Suprapubic skin (tissue), 4 donors: ENCODE data around the gene PGPEP1. TPM values are rescaled to one million over a fixed set of nuclear protein-coding genes. Genes with fewer than 3 reads are reported as not detected.

ENCODE experiments used
- DNase-seq, 2 donors: peaks; one replicate each; pipeline ENCODE4 v3.0.0-alpha.2; 2019; ENCODE audit warnings: low spot score in 2 of 2
- H3K27ac ChIP-seq: fragments of 200-600 bp; sonication (generic); one replicate; pipeline ENCODE4 v1.5.1; 2019
- H3K27me3 ChIP-seq: fragments of 200-600 bp; sonication (generic); one replicate; pipeline ENCODE4 v1.5.1; 2019
- H3K36me3 ChIP-seq: fragments of 200-600 bp; sonication (generic); one replicate; pipeline ENCODE4 v1.5.1; 2019
- H3K4me1 ChIP-seq: fragments of 200-600 bp; sonication (generic); one replicate; pipeline ENCODE4 v1.5.1; 2019
- H3K4me3 ChIP-seq: fragments of 200-600 bp; sonication (generic); one replicate; pipeline ENCODE4 v1.5.1; 2019; ENCODE audit warnings: mild to moderate bottlenecking
- H3K9me3 ChIP-seq: fragments of 200-600 bp; sonication (generic); one replicate; pipeline ENCODE4 v1.5.1; 2019
- EP300 ChIP-seq: sonication (generic); formaldehyde crosslinking; IDR thresholded peaks from one replicate; pipeline ENCODE4 v1.6.1; 2017; ENCODE audit warnings: antibody characterized with exemption
- POLR2A ChIP-seq, 2 donors: fragments of 450-650 bp; IDR thresholded peaks; one replicate each; pipeline ENCODE4 v1.6.1; 2017; ENCODE audit warnings: antibody characterized with exemption in 2 of 2, mild to moderate bottlenecking in 2 of 2, moderate library complexity in 2 of 2
- POLR2AphosphoS5 ChIP-seq, 3 donors: sonication (generic); formaldehyde crosslinking; IDR thresholded peaks; one replicate each; pipeline ENCODE4 v1.6.1; 2017; ENCODE audit warnings: antibody characterized with exemption in 3 of 3
- WGBS: methylation state at CpG from one replicate; pipeline ENCODE4 v1.1.5; 2018; 5-methylcytosine and 5-hydroxymethylcytosine counted together
- total RNA-seq, 4 donors: library from RNA; depleted of rRNA; stranded (reverse); fragments of >200 nt; gene quantifications; one replicate each; pipeline ENCODE4 v1.1.0, GENCODE V29; 2016
- TF ChIP-seq, protein P1 (sequence below), 2 donors: fragments of 200-600 bp in 1 of 2; fragments of 450-650 bp in 1 of 2; sonication (generic) in 1 of 2; IDR thresholded peaks; one replicate each; pipeline ENCODE4 v1.5.1; 2016 to 2019; ENCODE audit warnings: antibody characterized with exemption in 2 of 2, mild to moderate bottlenecking in 1 of 2, moderate library complexity in 1 of 2

The PGPEP1 gene
- total RNA-seq, 4 donors from 2014 or later: 4.6 to 8.0 (median 7.6) TPM

DNA sequence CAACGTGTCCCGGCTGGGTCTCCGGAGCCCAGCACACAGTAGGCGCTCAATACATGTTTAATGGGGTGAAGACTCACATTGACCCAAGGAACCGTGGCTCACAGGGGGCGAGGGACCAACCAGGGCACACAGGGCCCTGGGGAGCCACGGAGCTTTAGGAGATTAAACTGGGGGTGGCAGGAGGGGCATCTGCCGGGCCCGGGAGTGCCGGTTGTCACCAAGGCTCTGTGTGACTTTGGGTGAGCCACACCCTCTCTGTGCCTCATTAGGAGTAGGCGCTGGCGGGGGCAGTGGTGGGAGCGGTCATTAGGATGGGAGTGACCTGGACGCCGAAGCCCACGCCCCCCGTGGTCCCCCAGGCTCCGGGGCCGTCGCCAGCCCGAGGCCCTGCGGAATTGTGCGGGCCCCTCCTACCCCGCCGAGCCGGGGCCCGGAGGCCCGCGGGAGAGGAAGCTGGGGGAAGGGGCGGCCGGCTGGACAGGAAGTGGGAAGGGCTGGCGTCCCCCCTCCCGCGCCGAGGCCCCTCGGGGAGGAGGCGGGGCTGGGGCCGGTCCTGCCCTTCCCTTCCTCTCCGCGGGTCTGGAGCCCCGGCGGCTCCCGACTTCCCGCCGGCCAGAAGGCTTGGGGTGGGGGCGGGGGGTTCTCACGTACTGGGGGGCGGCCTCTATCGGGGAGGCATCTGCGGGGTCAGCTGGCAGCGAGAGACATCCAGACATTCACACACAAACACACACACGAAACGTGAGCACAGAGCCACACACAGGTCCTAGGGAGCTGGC lies 77.0 kb downstream of the PGPEP1 start:
- peak; percentile 88 to 89 for DNase-seq
- no peaks in the 10 kb centered on the region for H3K36me3 ChIP-seq
- peak overlapping the region; percentile 81 for H3K27ac ChIP-seq
- H3K27me3 ChIP-seq: no peaks in the 10 kb centered on the region
- H3K9me3 ChIP-seq: no peaks in the 10 kb centered on the region
- TF ChIP-seq EP300: no peak
- no peak for TF ChIP-seq POLR2AphosphoS5 (IDR thresholded peaks at IDR 0.05)
- peak in 1 of 2 donors; percentile 30 for TF ChIP-seq POLR2A (IDR thresholded peaks at IDR 0.05)
- peak overlapping the region; percentile 68 for H3K4me3 ChIP-seq
- 0% methylated on average over 11 of the region's 53 CpGs for WGBS
- H3K4me1 ChIP-seq: peaks cover 80% of the 10 kb centered on the region

DNA sequence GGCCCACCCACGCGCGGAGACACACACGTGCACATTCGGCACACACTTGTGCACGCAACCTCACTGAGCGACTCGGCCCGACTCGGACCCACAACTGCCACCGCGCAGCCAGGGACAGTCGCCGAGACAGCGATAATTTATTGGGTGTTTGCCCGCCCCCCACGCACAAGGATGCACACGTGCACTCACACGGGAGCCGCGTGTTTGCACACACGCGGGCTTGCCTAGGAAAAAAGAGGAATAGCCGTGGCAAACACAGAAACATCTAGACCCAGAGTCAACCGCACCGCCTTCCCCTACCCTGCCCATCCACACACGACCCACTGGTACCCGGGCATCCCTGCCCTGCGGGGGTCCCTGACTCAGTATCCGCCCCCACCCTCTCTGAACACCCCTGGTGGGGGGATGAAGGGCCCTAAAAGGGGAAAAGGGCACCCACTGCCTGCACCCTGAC lies 77.7 kb downstream of the PGPEP1 start:
- peak overlapping the region; percentile 81 for H3K27ac ChIP-seq
- no peaks in the 10 kb centered on the region for H3K27me3 ChIP-seq
- DNase-seq: peak in 1 of 2 donors; percentile 80
- H3K36me3 ChIP-seq: no peaks in the 10 kb centered on the region
- no peaks in the 10 kb centered on the region for H3K9me3 ChIP-seq
- TF ChIP-seq POLR2A (IDR thresholded peaks at IDR 0.05) (no peak), POLR2AphosphoS5 (IDR thresholded peaks at IDR 0.05) (no peak), EP300 (no peak)
- TF ChIP-seq, protein P1, sequence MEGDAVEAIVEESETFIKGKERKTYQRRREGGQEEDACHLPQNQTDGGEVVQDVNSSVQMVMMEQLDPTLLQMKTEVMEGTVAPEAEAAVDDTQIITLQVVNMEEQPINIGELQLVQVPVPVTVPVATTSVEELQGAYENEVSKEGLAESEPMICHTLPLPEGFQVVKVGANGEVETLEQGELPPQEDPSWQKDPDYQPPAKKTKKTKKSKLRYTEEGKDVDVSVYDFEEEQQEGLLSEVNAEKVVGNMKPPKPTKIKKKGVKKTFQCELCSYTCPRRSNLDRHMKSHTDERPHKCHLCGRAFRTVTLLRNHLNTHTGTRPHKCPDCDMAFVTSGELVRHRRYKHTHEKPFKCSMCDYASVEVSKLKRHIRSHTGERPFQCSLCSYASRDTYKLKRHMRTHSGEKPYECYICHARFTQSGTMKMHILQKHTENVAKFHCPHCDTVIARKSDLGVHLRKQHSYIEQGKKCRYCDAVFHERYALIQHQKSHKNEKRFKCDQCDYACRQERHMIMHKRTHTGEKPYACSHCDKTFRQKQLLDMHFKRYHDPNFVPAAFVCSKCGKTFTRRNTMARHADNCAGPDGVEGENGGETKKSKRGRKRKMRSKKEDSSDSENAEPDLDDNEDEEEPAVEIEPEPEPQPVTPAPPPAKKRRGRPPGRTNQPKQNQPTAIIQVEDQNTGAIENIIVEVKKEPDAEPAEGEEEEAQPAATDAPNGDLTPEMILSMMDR (IDR thresholded peaks at IDR 0.05): no peak
- WGBS: 8% methylated on average over 8 of the region's 30 CpGs
- H3K4me3 ChIP-seq: peak overlapping the region; percentile 68
- H3K4me1 ChIP-seq: peaks cover 84% of the 10 kb centered on the region

DNA sequence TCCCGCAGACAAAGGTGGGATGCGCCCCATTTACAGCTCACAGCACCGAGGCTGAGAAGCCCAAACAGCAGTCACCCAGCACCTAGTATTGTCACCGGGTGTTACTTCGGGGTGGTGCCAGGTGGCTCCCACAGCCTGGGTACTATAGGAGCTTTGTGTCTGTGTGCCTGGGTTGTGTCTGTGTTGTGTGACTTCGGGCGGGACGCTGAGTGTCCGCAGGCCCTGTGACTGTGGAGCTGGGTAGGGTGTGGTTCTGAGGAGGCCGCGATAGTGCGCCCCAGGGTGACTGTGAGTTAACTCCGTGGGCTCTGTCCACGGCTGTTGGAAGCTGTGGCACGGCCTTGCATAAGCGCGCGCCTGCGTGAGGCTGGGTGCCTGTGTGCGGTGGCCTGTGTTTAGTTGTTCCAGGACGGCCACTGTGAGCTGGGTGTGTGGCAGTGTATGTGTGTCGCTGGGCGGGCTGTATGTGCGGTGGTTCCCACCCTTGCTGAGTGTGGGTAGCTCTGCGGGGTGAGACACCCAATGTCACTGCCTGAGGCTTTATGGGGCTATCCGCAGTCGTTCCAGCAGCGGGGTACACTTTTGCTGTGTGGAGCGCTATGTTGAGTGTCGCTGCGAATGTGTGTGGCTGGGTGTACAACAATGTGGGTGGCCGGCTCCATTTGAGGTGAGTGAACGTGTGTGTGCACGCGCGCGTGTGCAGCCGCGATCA lies 78.2 kb downstream of the PGPEP1 start:
- no peaks in the 10 kb centered on the region for H3K9me3 ChIP-seq
- TF ChIP-seq POLR2A (IDR thresholded peaks at IDR 0.05) (no peak), EP300 (no peak), POLR2AphosphoS5 (IDR thresholded peaks at IDR 0.05) (no peak)
- TF ChIP-seq, protein P1 (IDR thresholded peaks at IDR 0.05): no peak
- WGBS: 6% methylated on average over 26 of the region's 39 CpGs
- peaks cover 86% of the 10 kb centered on the region for H3K4me1 ChIP-seq
- peak in 1 of 2 donors; percentile 81 for DNase-seq
- H3K4me3 ChIP-seq: peak overlapping the region; percentile 68
- H3K36me3 ChIP-seq: no peaks in the 10 kb centered on the region
- no peaks in the 10 kb centered on the region for H3K27me3 ChIP-seq
- H3K27ac ChIP-seq: peak overlapping the region; percentile 81

DNA sequence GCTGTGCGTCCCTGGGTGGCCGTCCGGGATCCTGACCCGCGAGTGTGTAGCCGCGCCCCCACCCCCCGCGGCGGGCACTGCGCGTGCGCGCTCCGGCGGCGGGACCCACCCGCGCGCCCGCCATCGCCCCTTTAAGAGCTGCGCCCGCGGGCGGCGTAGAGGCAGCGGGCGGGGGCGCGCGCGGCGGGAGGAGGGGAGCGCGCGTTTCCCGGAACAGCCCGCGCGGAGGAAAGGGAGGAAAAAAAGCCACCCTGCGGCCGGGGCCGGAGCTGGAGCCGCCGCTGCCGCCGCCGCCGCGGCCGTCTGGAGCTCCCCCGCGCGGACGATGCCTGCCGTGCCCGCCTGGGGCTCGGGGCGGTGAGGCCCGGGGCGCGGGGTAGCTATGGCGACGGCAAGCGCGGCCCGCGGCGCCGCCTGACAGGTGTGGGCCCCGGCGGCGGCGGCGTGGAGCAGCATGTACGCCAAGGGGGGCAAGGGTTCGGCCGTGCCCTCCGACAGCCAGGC lies 78.8 kb downstream of the PGPEP1 start, which contains the start of gene SSBP4:
Gene SSBP4 (plus strand): TSS at position 204 of the 504 bp plus-strand sequence. CDS start 251 bp downstream, at position 455.
- no peaks in the 10 kb centered on the region for H3K27me3 ChIP-seq
- H3K9me3 ChIP-seq: no peaks in the 10 kb centered on the region
- peak in 1 of 2 donors; percentile 79 for DNase-seq
- H3K4me3 ChIP-seq: peak within 1 kb of the TSS; percentile 68
- WGBS: 0% methylated on average over 1 of the region's 80 CpGs
- H3K36me3 ChIP-seq: no peaks in the 10 kb centered on the region
- peaks cover 90% of the 10 kb centered on the region for H3K4me1 ChIP-seq
- H3K27ac ChIP-seq: peak within 1 kb of the TSS; percentile 81
- TF ChIP-seq, protein P1 (IDR thresholded peaks at IDR 0.05): peak; percentile 32 to 42
- TF ChIP-seq POLR2A (IDR thresholded peaks at IDR 0.05) (peak in 1 of 2 donors; percentile 35), POLR2AphosphoS5 (IDR thresholded peaks at IDR 0.05) (no peak), EP300 (no peak)

Other genes with a start within 250 kb of the PGPEP1 start
- 10 to 100 TPM; 13.4 to 29.7 (median 20.0) TPM for gene MAST3, start 242.8 kb upstream of the PGPEP1 start, total RNA-seq
- gene PIK3R2, start 187.4 kb upstream of the PGPEP1 start, total RNA-seq: 10 to 100 TPM; 14.1 to 25.9 (median 19.5) TPM
- 10 to 100 TPM; 13.4 to 37.2 (median 35.1) TPM for gene IFI30, start 166.8 kb upstream of the PGPEP1 start, total RNA-seq
- gene MPV17L2, start 147.4 kb upstream of the PGPEP1 start, total RNA-seq: 10 to 100 TPM in 3 of 4 donors, 1 to 10 TPM in 1; 4.8 to 27.2 (median 14.7) TPM
- 1 to 10 TPM; 1.9 to 5.3 (median 1.9) TPM for gene RAB3A, start 136.6 kb upstream of the PGPEP1 start, total RNA-seq
- 1 to 10 TPM in 1 of 4 donors, under 1 TPM in 1, not detected in 2; 0.47 to 2.0 TPM for gene PDE4C, start 114.2 kb upstream of the PGPEP1 start, total RNA-seq
- gene IQCN, start 66.1 kb upstream of the PGPEP1 start, total RNA-seq: 10 to 100 TPM in 3 of 4 donors, 1 to 10 TPM in 1; 8.1 to 27.6 (median 13.6) TPM
- 100 to 1,000 TPM; 330 to 579 (median 396) TPM for gene JUND, start 59.0 kb upstream of the PGPEP1 start, total RNA-seq
- gene LSM4, start 17.5 kb upstream of the PGPEP1 start, total RNA-seq: 100 to 1,000 TPM in 2 of 4 donors, 10 to 100 TPM in 2; 53.1 to 115 (median 103) TPM
- gene GDF15, start 45.6 kb downstream of the PGPEP1 start, total RNA-seq: under 1 TPM in 3 of 4 donors, not detected in 1; 0.57 to 0.89 (median 0.86) TPM
- gene LRRC25, start 57.0 kb downstream of the PGPEP1 start, total RNA-seq: under 1 TPM in 3 of 4 donors, not detected in 1; 0.59 to 0.79 (median 0.73) TPM
- 10 to 100 TPM; 18.1 to 30.5 (median 27.4) TPM for gene SSBP4, start 78.8 kb downstream of the PGPEP1 start, total RNA-seq
- gene ISYNA1, start 97.5 kb downstream of the PGPEP1 start, total RNA-seq: 10 to 100 TPM in 3 of 4 donors, 1 to 10 TPM in 1; 7.9 to 27.6 (median 21.0) TPM
- gene ELL, start 181.5 kb downstream of the PGPEP1 start, total RNA-seq: 10 to 100 TPM; 27.0 to 59.5 (median 36.9) TPM
- 100 to 1,000 TPM; 194 to 217 (median 203) TPM for gene FKBP8, start 203.0 kb downstream of the PGPEP1 start, total RNA-seq
- 100 to 1,000 TPM in 1 of 4 donors, 10 to 100 TPM in 3; 72.4 to 107 (median 89.4) TPM for gene KXD1, start 217.3 kb downstream of the PGPEP1 start, total RNA-seq
- 1,000 to 10,000 TPM in 1 of 4 donors, 100 to 1,000 TPM in 3; 405 to 1,087 (median 865) TPM for gene UBA52, start 231.3 kb downstream of the PGPEP1 start, total RNA-seq
- 10 to 100 TPM; 77.0 to 86.7 (median 82.6) TPM for gene REX1BD, start 248.2 kb downstream of the PGPEP1 start, total RNA-seq